HepG2 (cell line): ENCODE measurements around the gene MAN2A1. TPM values are rescaled to one million over a fixed set of nuclear protein-coding genes. Genes with fewer than 3 reads are reported as not detected.

Source experiments
- ATF5 ChIP-seq: sonication (generic); formaldehyde crosslinking; IDR thresholded peaks from 2 replicates; pipeline ENCODE4 v1.4.0; 2020; ENCODE audit warnings: mild to moderate bottlenecking, low read depth, missing genetic modification reagents
- EEA1 ChIP-seq: sonication (generic); formaldehyde crosslinking; IDR thresholded peaks from 2 replicates; pipeline ENCODE4 v1.5.1; 2020; ENCODE audit warnings: mild to moderate bottlenecking, missing genetic modification reagents, borderline replicate concordance
- GMEB2 ChIP-seq: IDR thresholded peaks from 2 replicates; pipeline ENCODE4 v1.6.1; 2016; ENCODE audit warnings: missing biosample characterization, missing genetic modification reagents, low read depth
- HOXD1 ChIP-seq: sonication (generic); formaldehyde crosslinking; IDR thresholded peaks from 2 replicates; pipeline ENCODE4 v1.5.0; 2020; ENCODE audit warnings: missing genetic modification reagents
- POGZ ChIP-seq: sonication (generic); formaldehyde crosslinking; IDR thresholded peaks from 2 replicates; pipeline ENCODE4 v1.4.0; 2020; ENCODE audit warnings: mild to moderate bottlenecking, missing genetic modification reagents
- ZBTB3 ChIP-seq: sonication (generic); formaldehyde crosslinking; IDR thresholded peaks from 2 replicates; pipeline ENCODE4 v1.4.0; 2020; ENCODE audit warnings: low read depth, mild to moderate bottlenecking, moderate library complexity, missing genetic modification reagents, borderline replicate concordance
- ZFAT ChIP-seq: sonication (generic); formaldehyde crosslinking; conservative IDR thresholded peaks from 2 replicates; pipeline ENCODE4 v1.8.1; 2023; ENCODE audit warnings: missing genetic modification reagents, inconsistent platforms
- ZNF207 ChIP-seq: fragments of 450-650 bp; IDR thresholded peaks from 2 replicates; pipeline ENCODE4 v1.6.1; 2016; ENCODE audit warnings: antibody characterized with exemption, borderline replicate concordance
- ZNF670 ChIP-seq: sonication (generic); formaldehyde crosslinking; IDR thresholded peaks from 2 replicates; pipeline ENCODE4 v1.8.0; 2022; ENCODE audit warnings: mild to moderate bottlenecking, missing genetic modification reagents, borderline replicate concordance
- ZNF766 ChIP-seq: sonication (generic); formaldehyde crosslinking; IDR thresholded peaks from 2 replicates; pipeline ENCODE4 v1.5.0; 2020; ENCODE audit warnings: missing genetic modification reagents, borderline replicate concordance
- polyA plus RNA-seq, 8 experiments: library from polyadenylated mRNA; depleted of rRNA in 3 of 8; stranded (reverse) in 7 of 8; unstranded in 1 of 8; fragments of >200 nt; fragmentation: Illumina TruSeq in 4 of 8; extraction: Trizol in 4 of 8; gene quantifications; 2 replicates each; pipeline versions ENCODE4 v1.2.1 to v1.2.3, GENCODE V29; 2011 to 2016; ENCODE audit warnings: low read depth in 4 of 8, missing spikeins in 1 of 8, mixed read lengths in 1 of 8; ENCODE audit not compliant: insufficient read depth in 1 of 8
- total RNA-seq, 5 experiments: library from RNA; depleted of rRNA; stranded (reverse); fragments of >200 nt; fragmentation: Illumina TruSeq; extraction: Trizol; gene quantifications; 2 replicates each; pipeline ENCODE4 v1.2.3, GENCODE V29; 2016; ENCODE audit warnings: low read depth in 1 of 5
- TF ChIP-seq, protein P1 (sequence below): sonication (generic); formaldehyde crosslinking; IDR thresholded peaks from 2 replicates; pipeline ENCODE4 v1.5.1; 2020; ENCODE audit warnings: mild to moderate bottlenecking, missing genetic modification reagents, borderline replicate concordance
- TF ChIP-seq, protein P2 (sequence below): sonication (generic); formaldehyde crosslinking; IDR thresholded peaks from 2 replicates; pipeline ENCODE4 v1.5.1; 2020; ENCODE audit warnings: mild to moderate bottlenecking, missing genetic modification reagents, moderate library complexity
- TF ChIP-seq, protein P3 (sequence below): sonication (generic); formaldehyde crosslinking; IDR thresholded peaks from 2 replicates; pipeline ENCODE4 v1.4.0; 2020; ENCODE audit warnings: missing genetic modification reagents

MAN2A1 gene
- total and polyA plus RNA-seq, 2 of the 13 experiments (the other 11 are each of a cell fraction or from before 2014, with no cell fraction given), result 56.2 to 80.5 TPM

DNA sequence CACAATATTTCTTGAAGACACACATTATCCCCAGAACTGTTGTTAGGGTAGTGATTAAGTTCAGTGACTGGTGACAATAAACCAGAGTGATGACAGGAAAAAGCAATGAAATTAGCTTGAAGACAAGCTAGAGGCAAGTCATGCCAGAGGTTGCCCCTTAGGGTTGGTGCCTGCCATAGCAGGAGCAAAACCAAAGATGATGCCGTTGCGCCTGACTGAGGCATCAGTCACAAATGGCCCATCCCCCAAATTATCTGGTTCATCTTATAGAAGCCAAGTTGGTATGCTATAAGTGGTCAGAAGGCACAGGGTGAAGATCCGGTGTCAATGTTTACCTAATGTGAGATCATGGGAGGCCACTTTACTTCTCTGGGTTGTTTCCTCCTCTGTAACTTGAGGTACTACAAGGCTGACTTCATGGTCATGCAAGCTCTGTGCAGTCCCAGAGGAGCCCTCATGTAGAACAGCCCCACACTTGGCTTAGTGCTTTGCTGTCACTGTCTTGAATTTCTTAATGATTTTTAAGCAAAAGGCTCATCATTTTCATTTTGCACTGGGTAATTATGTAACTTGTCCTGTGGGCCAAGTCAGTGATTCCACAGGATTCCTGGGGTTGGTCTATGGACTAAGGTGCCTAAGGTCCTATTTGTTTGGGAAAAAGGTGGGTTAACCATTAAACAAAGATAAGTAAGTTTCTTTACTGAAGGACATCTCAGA, 211.3 kb downstream of the MAN2A1 start (continued):
- TF ChIP-seq, protein P1, sequence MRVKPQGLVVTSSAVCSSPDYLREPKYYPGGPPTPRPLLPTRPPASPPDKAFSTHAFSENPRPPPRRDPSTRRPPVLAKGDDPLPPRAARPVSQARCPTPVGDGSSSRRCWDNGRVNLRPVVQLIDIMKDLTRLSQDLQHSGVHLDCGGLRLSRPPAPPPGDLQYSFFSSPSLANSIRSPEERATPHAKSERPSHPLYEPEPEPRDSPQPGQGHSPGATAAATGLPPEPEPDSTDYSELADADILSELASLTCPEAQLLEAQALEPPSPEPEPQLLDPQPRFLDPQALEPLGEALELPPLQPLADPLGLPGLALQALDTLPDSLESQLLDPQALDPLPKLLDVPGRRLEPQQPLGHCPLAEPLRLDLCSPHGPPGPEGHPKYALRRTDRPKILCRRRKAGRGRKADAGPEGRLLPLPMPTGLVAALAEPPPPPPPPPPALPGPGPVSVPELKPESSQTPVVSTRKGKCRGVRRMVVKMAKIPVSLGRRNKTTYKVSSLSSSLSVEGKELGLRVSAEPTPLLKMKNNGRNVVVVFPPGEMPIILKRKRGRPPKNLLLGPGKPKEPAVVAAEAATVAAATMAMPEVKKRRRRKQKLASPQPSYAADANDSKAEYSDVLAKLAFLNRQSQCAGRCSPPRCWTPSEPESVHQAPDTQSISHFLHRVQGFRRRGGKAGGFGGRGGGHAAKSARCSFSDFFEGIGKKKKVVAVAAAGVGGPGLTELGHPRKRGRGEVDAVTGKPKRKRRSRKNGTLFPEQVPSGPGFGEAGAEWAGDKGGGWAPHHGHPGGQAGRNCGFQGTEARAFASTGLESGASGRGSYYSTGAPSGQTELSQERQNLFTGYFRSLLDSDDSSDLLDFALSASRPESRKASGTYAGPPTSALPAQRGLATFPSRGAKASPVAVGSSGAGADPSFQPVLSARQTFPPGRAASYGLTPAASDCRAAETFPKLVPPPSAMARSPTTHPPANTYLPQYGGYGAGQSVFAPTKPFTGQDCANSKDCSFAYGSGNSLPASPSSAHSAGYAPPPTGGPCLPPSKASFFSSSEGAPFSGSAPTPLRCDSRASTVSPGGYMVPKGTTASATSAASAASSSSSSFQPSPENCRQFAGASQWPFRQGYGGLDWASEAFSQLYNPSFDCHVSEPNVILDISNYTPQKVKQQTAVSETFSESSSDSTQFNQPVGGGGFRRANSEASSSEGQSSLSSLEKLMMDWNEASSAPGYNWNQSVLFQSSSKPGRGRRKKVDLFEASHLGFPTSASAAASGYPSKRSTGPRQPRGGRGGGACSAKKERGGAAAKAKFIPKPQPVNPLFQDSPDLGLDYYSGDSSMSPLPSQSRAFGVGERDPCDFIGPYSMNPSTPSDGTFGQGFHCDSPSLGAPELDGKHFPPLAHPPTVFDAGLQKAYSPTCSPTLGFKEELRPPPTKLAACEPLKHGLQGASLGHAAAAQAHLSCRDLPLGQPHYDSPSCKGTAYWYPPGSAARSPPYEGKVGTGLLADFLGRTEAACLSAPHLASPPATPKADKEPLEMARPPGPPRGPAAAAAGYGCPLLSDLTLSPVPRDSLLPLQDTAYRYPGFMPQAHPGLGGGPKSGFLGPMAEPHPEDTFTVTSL, result peak; percentile 87; the same call in 1 of the 2 replicates
- TF ChIP-seq, protein P2, sequence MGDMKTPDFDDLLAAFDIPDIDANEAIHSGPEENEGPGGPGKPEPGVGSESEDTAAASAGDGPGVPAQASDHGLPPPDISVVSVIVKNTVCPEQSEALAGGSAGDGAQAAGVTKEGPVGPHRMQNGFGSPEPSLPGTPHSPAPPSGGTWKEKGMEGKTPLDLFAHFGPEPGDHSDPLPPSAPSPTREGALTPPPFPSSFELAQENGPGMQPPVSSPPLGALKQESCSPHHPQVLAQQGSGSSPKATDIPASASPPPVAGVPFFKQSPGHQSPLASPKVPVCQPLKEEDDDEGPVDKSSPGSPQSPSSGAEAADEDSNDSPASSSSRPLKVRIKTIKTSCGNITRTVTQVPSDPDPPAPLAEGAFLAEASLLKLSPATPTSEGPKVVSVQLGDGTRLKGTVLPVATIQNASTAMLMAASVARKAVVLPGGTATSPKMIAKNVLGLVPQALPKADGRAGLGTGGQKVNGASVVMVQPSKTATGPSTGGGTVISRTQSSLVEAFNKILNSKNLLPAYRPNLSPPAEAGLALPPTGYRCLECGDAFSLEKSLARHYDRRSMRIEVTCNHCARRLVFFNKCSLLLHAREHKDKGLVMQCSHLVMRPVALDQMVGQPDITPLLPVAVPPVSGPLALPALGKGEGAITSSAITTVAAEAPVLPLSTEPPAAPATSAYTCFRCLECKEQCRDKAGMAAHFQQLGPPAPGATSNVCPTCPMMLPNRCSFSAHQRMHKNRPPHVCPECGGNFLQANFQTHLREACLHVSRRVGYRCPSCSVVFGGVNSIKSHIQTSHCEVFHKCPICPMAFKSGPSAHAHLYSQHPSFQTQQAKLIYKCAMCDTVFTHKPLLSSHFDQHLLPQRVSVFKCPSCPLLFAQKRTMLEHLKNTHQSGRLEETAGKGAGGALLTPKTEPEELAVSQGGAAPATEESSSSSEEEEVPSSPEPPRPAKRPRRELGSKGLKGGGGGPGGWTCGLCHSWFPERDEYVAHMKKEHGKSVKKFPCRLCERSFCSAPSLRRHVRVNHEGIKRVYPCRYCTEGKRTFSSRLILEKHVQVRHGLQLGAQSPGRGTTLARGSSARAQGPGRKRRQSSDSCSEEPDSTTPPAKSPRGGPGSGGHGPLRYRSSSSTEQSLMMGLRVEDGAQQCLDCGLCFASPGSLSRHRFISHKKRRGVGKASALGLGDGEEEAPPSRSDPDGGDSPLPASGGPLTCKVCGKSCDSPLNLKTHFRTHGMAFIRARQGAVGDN (CRISPR knock-in tag), result no peak
- TF ChIP-seq EEA1 (CRISPR knock-in tag) (no peak), HOXD1 (CRISPR knock-in tag) (no peak), ZBTB3 (CRISPR knock-in tag) (peak; percentile 80; the same call in 1 of the 2 replicates), ZNF670 (CRISPR knock-in tag) (0 out of 2 replicates have a peak, but pooled peaks have one; percentile 54), ZFAT (no peak), ATF5 (CRISPR knock-in tag) (no peak; the same call in 1 of the 2 replicates), ZNF207 (no peak), ZNF766 (CRISPR knock-in tag) (no peak), GMEB2 (CRISPR knock-in tag) (no peak), POGZ (CRISPR knock-in tag) (peak; percentile 94)
- TF ChIP-seq, protein P3, sequence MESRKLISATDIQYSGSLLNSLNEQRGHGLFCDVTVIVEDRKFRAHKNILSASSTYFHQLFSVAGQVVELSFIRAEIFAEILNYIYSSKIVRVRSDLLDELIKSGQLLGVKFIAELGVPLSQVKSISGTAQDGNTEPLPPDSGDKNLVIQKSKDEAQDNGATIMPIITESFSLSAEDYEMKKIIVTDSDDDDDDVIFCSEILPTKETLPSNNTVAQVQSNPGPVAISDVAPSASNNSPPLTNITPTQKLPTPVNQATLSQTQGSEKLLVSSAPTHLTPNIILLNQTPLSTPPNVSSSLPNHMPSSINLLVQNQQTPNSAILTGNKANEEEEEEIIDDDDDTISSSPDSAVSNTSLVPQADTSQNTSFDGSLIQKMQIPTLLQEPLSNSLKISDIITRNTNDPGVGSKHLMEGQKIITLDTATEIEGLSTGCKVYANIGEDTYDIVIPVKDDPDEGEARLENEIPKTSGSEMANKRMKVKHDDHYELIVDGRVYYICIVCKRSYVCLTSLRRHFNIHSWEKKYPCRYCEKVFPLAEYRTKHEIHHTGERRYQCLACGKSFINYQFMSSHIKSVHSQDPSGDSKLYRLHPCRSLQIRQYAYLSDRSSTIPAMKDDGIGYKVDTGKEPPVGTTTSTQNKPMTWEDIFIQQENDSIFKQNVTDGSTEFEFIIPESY, result 0 out of 2 replicates have a peak, but pooled peaks have one; percentile 31
